GM08714 (cell line): ENCODE measurements around the gene CPSF2.
"Not testable (repeated sequence)": the region's sequence is repeated elsewhere in the genome, so short reads cannot be mapped to it uniquely, and the experiment has no call there.

Source experiments
- H3K4me3 ChIP-seq: fragments of 200-500 bp; sonication (Bioruptor generic); 2 replicates; pipeline ENCODE4 v1.5.1; 2014; ENCODE audit warnings: mild to moderate bottlenecking, low read length, inconsistent platforms
- ZNF274 ChIP-seq: IDR thresholded peaks from 2 replicates; pipeline ENCODE4 v1.6.1; 2012; ENCODE audit warnings: mild to moderate bottlenecking, low read depth, low read length

Gene CPSF2

DNA sequence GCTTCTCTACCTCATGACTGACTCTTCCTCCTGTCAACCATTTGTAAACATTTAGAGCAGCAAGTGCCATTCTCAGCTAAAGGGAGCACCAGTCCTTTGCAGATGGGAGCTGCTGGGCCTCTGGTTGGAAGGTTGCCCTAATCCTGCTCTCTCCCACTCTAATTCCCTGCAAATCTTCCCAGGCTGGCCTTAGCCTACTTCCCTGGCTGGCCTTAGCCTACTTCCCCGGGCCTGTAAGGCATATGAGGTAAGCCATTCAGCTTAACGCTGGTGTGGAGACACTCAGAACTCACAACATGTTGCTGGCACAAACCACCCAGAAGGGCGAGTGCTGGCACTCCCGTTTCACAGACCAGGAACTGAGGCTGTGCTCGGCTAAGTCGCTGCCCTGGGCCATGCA, 69.0 kb downstream of the CPSF2 start:
- H3K4me3 ChIP-seq, result no peak overlapping the region
- TF ChIP-seq ZNF274, result no peak

DNA sequence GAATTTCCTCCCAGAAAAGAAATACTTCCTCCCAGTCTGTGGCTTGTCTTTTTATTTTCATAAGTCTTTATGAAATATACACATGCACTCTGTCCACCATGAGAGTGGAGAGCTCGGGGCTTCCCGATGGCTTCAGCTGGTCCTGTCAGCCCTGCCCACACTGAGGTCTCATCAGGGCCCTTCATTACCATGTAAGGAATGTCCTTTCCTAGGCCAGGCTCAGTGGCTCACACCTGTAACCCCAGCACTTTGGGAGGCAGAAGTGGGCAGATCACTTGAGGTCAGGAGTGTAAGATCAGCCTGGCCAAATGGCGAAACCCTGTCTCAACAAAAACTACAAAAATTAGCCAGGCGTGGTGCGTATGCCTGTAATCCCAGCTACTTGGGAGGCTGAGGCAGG, 77.0 kb downstream of the CPSF2 start:
- no peak overlapping the region for H3K4me3 ChIP-seq
- no peak for TF ChIP-seq ZNF274

DNA sequence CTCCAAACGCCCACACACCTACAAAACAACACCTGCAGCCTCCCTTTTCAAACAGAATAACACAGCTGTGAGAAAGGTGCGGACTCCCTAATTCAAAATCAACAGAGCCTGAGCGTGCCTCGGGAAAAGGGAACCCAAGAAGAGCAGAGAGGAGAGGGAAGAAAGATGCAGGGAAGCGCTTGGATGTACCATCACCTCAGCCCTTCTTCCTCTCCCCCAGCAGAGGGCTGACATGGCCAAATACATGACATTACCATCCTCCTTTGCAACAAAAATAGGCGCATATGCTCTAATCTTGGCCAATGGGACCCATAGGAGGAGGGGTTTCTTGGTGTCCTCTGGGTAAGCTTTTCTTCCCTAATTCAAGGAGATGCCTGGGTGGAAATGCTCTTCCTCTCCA, 78.0 kb downstream of the CPSF2 start:
- H3K4me3 ChIP-seq, result no peak overlapping the region
- no peak for TF ChIP-seq ZNF274

DNA sequence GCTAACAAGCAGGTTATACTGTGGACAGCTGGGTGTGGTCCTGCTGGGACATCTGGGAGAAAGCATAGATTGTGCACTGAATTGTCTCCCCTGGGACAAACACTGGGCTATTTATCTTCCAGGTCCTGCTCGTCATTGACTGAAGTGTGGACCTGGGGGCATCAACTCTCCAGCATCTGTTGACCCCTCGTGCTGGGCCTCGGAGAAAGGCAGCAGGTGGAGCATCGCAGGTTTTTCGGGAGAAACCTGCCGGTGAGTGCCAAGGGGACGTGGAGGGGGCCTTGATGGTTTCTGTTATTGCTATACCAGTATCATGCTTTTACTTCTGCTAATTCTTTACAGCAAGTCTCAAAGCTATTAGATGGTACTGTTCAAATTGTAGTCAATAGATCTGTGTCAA, 81.3 kb downstream of the CPSF2 start:
- TF ChIP-seq ZNF274, result no peak
- no peak overlapping the region for H3K4me3 ChIP-seq

DNA sequence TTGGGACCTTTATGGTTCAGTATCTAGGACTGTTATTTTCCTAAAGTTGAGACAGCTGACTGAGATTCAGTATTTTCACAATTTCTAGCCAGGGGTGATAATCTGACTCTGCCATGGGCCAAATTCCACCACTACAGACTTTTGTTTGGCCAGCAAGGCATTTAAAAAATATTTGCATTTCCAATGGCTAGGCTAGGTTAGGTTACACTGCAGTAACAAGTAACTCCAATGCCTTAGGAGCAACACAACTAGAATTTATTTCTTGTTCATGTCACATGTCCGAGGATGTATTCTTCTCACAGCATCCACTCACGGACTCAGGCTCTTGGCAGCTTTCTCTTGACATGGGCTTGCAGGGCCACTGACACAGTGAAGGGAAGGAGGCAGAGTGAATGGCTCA, 83.0 kb downstream of the CPSF2 start:
- no peak for TF ChIP-seq ZNF274
- no peak overlapping the region for H3K4me3 ChIP-seq

DNA sequence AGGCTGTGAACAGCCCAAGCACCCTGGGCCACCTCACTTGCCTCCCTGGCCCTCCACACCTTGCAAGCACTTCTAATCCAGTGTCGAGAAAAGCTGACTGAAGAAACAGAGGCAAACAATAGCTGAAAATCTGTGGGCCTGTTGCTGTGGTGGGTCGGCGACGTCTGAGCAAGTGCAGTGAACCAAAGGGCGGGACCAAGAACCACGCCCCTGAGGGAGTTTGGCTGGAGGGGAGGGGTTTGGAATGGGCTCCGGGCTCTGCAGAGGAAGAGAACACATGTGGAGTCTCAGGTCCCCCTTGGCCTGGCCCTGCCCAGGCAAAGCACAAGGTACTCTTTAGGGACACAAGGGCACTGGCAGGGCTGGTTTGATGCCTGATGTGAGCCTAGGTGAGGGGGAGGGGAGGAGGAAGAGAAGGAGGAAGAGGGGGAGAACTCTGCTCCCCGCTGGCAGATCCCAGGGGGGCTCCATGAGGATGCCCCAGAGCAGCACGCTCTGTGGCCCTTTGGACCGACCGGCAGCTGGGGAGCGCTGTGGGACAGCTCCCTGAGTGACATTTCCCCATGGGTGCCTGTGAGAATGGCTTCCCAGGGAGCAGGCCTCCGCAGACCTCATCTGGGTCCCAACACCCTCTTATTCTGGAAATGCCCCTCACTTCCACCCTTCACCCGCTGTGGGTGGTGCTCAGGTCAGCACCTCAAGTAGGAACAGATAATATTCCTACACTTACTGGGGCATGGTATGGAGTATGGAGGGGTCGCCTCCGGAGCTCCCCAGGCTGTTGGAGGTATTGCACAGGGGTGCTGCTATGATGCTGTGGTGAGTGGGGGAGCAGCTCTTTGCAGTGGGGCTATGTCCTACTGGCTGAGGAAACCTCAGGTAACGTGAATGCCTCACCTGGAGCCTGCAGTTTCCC, 85.5 kb downstream of the CPSF2 start:
- H3K4me3 ChIP-seq, result no peak overlapping the region
- TF ChIP-seq ZNF274, result no peak

DNA sequence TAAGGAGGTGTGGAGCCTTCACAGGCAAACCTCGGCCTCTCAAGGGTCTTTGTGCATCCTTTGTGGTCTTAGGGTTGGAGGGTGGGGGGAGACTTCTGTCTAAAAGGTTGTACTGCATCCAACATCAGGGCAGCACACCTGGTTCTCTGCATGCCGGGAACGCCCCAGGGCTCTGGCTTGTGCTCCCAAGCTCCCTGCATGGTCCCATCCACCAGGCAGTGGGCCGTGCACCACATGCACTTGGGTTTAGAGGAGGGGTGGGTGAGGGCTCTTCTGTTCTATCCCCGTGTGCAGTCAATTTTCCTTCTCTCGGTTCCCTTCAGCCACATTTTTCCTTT, 86.1 kb downstream of the CPSF2 start:
- H3K4me3 ChIP-seq, result no peak overlapping the region
- no peak for TF ChIP-seq ZNF274

DNA sequence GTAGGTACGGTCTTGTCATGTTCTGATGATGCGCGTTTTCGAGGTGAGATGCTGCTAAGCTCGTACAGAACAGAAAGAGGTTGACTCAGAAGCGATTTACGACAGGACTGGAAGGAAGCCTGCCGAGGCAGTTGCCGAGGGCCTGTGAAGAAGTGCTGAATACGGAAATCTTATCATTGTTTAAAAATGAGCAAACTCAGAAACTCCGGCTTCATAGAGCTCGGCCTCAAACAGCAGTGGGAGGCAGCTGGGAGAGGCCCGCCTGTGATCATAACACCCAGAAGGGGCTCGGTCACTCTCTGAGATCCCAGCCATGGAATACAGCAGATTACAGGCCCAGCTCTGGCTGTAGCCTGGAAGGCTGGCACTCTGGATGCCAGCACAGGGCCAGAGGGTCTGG, 87.4 kb downstream of the CPSF2 start:
- TF ChIP-seq ZNF274, result no peak
- H3K4me3 ChIP-seq, result no peak overlapping the region

DNA sequence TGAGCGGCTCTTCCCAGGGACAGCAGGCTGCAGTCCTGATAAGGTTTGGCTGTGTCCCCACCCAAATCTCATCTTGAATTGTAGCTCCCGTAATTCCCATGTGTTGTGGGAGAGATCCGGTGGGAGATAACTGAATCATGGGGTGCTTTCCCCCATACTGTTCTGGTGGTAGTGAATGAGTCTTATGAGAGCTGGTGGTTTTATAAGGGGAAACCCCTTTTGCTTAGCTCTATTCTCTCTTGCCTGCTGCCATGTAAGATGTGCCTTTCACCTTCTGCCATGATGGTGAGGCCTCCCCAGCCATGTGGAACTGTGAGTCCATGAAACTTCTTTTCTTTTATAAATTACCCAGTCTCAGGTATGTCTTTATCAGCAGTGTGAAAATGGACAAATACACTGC, 91.4 kb downstream of the CPSF2 start:
- H3K4me3 ChIP-seq, result not testable (repeated sequence)

DNA sequence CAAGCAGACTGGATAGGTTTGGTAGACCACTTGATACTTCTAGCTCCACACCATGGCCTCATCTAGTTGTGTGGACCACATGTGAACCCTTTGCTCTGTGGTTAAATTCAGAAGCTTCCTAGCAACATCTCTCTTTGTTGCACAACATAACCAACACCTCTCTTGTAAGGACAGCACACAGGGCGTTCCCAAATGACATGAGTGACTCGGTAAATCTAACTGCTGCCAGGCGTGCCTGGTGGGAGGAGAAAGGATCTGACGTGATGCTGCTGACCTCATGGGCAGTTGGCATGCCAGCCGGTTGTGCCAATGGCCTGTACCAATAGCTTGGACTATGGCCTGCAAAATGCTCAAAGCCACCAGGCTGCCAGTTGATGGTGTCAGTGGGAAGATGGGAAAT, 93.8 kb downstream of the CPSF2 start:
- no peak for TF ChIP-seq ZNF274
- no peak overlapping the region for H3K4me3 ChIP-seq

DNA sequence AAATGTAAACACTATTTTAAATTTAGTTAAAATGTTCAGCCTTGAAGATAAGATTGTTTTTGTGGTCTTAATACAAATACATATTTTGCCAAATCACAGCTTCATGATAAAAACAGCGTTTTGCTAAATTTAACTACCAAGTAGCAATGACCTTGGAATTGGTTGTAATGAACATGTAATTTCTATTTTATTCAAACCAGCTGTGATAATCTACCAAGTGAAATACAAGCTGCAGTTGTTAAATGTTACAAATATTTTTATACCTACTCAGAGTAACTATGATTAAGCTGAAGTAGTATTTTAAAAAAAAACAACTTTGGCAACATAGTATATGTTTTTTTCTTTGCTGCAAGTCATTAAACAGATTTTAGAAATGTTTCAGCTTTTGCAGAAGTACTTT, 96.2 kb downstream of the CPSF2 start:
- H3K4me3 ChIP-seq, result no peak overlapping the region

More for the DNA sequence above, 96.2 kb downstream of the CPSF2 start:
- no peak for TF ChIP-seq ZNF274
